Stimulated activated CD4-positive, alpha-beta T cell treated with anti-CD3 and anti-CD28 coated beads, Interleukin-2, amount 100 ng/mL, for 48 hours (primary cell): ENCODE data around the gene RGS19.

Source experiments
- DNase-seq, 2 donors: peaks; one replicate each; pipeline ENCODE4 v3.0.0-alpha.2; 2020

The RGS19 gene

GRCh38 chr20:64032706-64033624, 46.4 kb downstream of the RGS19 start:
- DNase-seq: no peak

GRCh38 chr20:64031822-64032314, 47.5 kb downstream of the RGS19 start:
- no peak for DNase-seq

DNA sequence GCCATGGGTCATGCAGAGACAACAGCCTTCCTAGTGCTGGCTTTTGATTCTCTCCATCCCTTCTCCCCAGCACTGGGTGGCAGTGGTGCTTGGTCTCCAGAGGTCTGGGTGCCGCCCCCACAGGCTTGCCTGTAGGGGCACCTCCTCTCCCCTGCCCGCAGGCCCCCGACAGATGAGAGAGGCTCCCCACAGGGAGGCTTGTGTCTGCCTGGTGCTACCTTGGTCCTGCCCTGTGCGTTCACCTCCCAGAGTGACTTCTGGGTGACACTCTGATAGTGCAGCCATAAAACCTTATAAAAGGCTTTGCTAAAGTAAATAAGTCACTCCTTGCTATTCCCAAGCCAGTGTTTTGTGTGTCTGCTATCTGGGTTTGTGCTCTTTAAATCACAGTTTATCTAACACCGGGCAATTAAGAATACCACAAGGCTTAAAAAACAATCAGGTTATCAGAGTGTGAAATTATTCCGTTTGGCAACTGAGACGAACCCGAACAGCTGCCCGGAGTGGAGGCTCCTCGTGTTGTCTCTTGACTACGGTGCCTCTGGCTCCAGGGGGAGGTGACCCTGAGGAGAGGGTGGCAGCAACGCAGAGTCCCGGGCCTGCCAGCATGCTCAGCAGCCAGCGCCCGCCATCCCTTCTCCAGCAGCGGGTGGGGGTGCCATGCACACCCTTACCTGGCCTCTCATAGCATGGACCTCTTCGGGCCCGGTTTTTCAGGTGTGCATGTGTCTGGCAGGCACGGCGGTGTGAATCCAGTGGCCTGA, 48.8 kb downstream of the RGS19 start:
- no peak for DNase-seq

DNA sequence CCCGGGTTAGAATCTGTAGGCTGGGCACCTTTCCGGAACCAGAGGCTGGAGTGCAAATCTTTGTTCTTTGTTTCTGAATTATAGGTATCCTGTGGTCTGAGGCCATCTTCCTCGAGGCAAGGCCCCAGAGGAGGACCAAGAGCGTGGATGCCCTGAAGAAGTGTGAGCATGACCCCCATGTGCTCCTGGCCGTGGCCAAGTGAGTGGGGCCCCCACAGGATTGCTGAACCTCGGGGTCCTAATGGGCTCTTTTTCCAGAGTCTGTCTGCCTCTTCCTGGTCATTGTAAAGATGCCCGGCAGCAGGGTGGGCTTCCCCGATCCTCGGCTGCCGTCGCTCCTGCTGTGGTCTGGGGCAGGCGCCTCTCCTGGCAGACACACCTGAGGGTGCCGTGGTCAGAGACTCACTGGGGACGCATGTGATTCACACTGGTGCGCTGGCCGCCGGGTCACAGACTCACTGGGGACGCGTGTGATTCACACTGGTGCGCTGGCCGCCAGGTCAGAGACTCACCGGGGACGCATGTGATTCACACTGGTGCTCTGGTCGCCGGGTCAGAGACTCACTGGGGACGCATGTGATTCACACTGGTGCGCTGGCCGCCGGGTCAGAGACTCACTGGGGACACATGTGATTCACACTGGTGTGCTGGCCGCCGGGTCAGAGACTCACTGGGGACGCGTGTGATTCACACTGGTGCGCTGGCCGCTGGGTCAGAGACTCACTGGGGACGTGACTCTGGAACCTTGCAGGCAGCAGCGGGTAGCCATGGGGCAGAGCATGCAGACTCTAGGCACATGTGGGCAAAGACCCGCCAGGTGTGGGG, 49.8 kb downstream of the RGS19 start:
- no peak for DNase-seq

- DNase-seq: no peak
These were observed 51.2 kb downstream of the RGS19 start for GRCh38 chr20:64027981-64028685.

- DNase-seq: no peak
These were observed 53.4 kb downstream of the RGS19 start for GRCh38 chr20:64025826-64026412.

GRCh38 chr20:64025101-64025825, 54.1 kb downstream of the RGS19 start:
- no peak for DNase-seq

- no peak for DNase-seq
These were observed 55.0 kb downstream of the RGS19 start for GRCh38 chr20:64024141-64024990.

DNA sequence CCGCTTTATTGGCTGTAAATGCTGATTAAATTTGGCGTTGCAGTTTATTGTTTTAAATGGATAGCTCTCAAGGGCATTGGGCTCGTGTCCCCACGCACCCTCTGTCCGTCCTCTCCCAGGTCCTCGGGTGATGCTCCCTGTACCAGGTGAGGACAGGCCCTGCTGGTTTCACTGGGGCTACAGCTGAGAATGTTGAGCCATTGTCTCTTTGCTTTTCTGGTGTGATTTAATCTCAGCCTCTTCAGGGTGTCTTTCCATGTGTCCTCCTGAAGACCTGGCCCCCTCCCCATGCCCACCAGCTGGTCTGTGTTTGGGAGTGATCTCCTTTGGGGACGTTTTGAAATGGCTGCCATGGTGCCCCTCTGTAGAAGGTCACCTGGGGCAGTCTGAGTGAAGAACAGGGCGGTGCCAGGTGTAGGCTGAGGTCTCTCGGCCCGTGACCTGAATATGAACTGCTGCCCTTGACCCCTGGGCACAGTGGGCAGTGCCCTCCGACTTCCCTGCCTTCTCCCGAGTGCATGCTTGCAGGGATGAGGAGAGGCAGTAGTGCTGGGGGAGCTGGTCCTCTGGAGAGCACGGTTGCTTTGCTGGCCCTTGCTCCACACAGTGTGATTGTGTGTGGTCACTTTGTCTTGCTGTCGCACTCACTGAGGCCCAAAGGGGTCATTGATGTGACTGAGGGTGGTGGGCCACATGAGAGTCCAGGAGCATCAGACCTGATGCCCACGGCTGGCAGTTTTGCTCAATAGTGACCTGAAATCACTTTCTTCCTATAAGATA, 55.8 kb downstream of the RGS19 start:
- DNase-seq: no peak
